D721Med (cell line): ENCODE results near the gene HIRA.

Source experiments
- DNase-seq: peaks from one replicate; pipeline ENCODE4 v3.0.0; 2011; ENCODE audit warnings: low spot score; ENCODE audit not compliant: insufficient read length
- FAIRE-seq: peaks from 2 replicates; lab custom pipeline; 2011; peaks lifted over from hg19 to GRCh38; lab: Jason Lieb, UNC
- CTCF ChIP-seq: IDR thresholded peaks from 2 replicates; pipeline ENCODE4 v1.5.1; 2012; ENCODE audit warnings: mild to moderate bottlenecking, control low read depth; ENCODE audit not compliant: insufficient read depth; ENCODE audit errors: missing control alignments

The HIRA gene

GRCh38 chr22:19467912-19468311, 36.4 kb upstream of the HIRA start:
- DNase-seq, result no peak
- TF ChIP-seq CTCF, result no peak
- no peak for FAIRE-seq

- DNase-seq (no peak), FAIRE-seq (no peak)
- TF ChIP-seq CTCF, result no peak
Measured at GRCh38 chr22:19466848-19467752, 35.6 kb upstream of the HIRA start.

- FAIRE-seq (no peak), DNase-seq (no peak)
- no peak for TF ChIP-seq CTCF
Measured at GRCh38 chr22:19466126-19466716, 34.7 kb upstream of the HIRA start.

GRCh38 chr22:19464975-19465374, 33.4 kb upstream of the HIRA start:
- no peak for TF ChIP-seq CTCF
- FAIRE-seq (no peak), DNase-seq (no peak)

- no peak for DNase-seq
- no peak for TF ChIP-seq CTCF
- FAIRE-seq, result no peak
Measured at GRCh38 chr22:19464546-19464945, 33.0 kb upstream of the HIRA start.

- FAIRE-seq (no peak), DNase-seq (no peak)
- no peak for TF ChIP-seq CTCF
Measured at GRCh38 chr22:19463491-19464469, 32.2 kb upstream of the HIRA start.
